Measurements from ENCODE around the gene GPR161.
A peak's percentile ranks its signal among the peaks of the same experiment; 100 is the strongest.
"Not testable (repeated sequence)": the region's sequence is repeated elsewhere in the genome, so short reads cannot be mapped to it uniquely, and the experiment has no call there.

GPR161 gene, protein sequence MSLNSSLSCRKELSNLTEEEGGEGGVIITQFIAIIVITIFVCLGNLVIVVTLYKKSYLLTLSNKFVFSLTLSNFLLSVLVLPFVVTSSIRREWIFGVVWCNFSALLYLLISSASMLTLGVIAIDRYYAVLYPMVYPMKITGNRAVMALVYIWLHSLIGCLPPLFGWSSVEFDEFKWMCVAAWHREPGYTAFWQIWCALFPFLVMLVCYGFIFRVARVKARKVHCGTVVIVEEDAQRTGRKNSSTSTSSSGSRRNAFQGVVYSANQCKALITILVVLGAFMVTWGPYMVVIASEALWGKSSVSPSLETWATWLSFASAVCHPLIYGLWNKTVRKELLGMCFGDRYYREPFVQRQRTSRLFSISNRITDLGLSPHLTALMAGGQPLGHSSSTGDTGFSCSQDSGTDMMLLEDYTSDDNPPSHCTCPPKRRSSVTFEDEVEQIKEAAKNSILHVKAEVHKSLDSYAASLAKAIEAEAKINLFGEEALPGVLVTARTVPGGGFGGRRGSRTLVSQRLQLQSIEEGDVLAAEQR

DNA sequence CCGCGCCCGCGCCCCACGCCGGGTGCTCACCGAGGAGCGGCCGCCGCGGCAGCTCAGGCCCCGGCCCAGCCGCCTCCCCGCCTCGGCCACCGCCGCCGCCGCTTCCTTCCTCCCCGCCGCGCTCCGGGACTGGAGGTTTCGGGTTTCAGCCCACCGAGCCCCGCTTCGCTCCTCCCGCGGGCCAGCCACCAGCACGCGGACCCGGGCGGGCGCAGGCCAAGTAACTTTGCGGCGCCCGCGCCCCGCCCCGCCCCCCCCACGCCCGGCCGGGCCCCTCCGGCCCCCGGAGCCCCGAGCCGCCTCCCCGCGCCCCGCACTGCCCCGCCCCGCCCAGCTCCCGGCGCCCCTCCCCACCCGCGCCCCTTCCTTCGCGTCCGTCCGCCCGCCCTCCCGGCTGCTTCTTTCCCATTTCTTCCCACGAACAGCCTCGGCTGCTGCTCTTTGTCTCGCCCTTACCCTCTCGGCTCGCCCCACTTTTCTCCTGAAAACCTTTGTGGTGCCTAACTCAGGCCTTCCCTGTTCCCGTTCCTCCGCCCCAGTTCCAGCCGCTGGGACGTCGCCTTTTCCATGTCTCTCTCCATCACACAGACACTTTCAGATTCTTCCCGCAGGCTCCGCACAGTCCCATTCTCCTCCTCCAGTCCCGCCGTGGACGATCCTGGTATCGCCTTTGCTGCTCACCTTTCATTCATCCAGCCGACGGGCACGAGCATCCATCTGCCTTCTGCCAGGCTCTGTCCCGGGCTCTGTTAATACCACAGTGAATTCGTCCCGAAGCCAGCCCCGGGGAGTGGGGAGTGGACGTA lies at the start of gene GPR161:
Gene GPR161 (minus strand): TSS at position 222 of the 806 bp plus-strand sequence. CDS start 32,080 bp downstream, outside the sequence.
- Mint-ChIP-seq H3K36me3 (ENCODE audit: low read depth) (peaks cover 3% of the 10 kb centered on the region), H3K27me3 (ENCODE audit: low read depth) (peaks cover 57% of the 10 kb centered on the region), H3K27ac (peak within 1 kb of the TSS; percentile 72), H3K9me3 (no peaks in the 10 kb centered on the region), H3K4me3 (peak within 1 kb of the TSS; percentile 92), H3K4me1 (ENCODE audit: low read depth) (peaks cover 13% of the 10 kb centered on the region)
- no peak for DNase-seq (ENCODE audit: low spot score)

DNA sequence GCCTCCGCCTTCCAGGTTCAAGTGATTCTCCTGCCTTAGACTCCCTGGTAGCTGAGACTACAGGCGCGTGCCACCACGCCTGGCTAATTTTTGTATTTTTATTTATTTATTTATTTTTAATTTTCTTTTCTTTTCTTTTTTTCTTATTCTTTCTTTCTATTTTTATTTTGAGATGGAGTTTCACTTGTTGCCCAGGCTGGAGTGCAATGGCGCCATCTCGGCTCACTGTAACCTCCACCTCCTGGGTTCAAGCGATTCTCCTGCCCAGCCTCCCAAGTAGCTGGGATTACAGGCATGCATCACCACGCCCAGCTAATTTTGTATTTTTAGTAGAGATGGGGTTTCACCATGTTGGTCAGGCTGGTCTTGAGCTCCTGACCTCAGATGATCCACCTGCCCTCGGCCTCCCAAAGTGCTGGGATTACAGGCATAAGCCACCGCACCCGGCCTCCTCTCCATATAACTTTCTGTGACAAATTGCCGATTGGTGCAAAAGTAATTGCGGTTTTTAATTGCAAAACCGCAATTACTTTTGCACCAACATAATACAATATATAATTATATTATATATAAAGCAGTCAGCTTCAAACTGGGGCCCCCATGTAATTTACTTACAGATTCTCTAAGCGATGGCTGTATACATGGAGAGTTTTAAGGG lies 44.5 kb upstream of the GPR161 start:
- not testable (repeated sequence) for DNase-seq (ENCODE audit: low spot score); H3K9me3 Mint-ChIP-seq; H3K4me3 Mint-ChIP-seq; H3K27ac Mint-ChIP-seq; H3K27me3 Mint-ChIP-seq (ENCODE audit: low read depth); H3K4me1 Mint-ChIP-seq (ENCODE audit: low read depth)
- peaks cover 16% of the 10 kb centered on the region for H3K36me3 Mint-ChIP-seq (ENCODE audit: low read depth)

DNA sequence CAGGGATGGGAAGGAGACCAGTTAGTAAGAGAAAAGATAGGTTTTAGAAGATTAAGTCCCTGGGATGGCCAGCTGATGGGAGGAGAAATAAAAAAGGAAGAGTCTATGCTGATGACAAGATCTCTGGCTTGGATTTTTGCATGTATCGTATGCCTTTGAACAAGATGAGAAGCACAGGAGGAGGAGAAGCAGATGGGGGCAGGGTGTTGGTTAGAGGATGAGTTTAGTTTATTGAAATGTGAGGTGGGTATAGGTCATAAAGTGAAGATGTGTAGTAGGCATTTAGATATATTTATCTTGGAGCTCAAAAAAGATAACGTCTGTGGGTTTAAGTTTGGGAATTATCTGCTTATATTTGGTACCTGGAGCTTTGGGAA lies 43.4 kb upstream of the GPR161 start:
- Mint-ChIP-seq H3K27ac (no peak overlapping the region), H3K4me1 (ENCODE audit: low read depth) (peaks cover 5% of the 10 kb centered on the region), H3K4me3 (no peak overlapping the region), H3K9me3 (no peaks in the 10 kb centered on the region), H3K36me3 (ENCODE audit: low read depth) (peaks cover 11% of the 10 kb centered on the region), H3K27me3 (ENCODE audit: low read depth) (no peaks in the 10 kb centered on the region)
- DNase-seq (ENCODE audit: low spot score) = no peak

DNA sequence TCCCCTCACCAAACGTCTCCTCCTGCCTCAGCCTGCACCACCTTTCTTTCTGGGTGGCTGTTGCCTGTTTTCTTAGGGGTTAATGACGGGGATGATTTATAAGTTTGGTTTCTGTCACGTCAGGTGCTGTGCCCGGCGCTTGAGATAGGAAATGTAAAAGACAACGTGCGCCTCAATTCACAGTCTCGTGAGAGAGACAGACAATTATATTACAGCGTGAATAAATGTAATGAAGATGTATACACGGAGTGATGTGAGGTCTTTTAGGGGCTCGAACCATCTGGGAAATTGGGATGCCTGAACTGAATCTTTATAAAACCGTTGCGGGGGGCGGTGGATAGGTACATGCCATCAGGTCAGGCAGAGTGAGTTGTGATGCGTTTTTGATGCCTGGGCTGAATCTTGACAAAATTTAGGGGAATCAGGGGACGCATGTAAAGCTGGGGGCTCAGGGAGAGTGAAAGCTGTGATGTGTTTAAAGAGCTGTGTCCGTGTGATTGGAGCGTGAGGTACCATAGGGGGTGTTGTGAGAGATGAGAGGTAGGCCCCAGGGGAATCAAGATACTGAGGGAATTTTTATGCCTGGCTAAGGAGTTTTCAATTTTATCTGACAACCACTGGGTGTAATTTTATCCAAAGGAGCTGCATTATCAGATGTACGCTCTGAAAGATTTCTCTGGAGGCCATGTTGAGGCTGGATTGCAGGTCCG lies 42.9 kb upstream of the GPR161 start:
- Mint-ChIP-seq H3K36me3 (ENCODE audit: low read depth) (peaks cover 5% of the 10 kb centered on the region), H3K4me1 (ENCODE audit: low read depth) (peaks cover 5% of the 10 kb centered on the region), H3K27me3 (ENCODE audit: low read depth) (peaks cover 3% of the 10 kb centered on the region), H3K4me3 (no peak overlapping the region), H3K9me3 (no peaks in the 10 kb centered on the region), H3K27ac (no peak overlapping the region)
- DNase-seq (ENCODE audit: low spot score) = no peak

DNA sequence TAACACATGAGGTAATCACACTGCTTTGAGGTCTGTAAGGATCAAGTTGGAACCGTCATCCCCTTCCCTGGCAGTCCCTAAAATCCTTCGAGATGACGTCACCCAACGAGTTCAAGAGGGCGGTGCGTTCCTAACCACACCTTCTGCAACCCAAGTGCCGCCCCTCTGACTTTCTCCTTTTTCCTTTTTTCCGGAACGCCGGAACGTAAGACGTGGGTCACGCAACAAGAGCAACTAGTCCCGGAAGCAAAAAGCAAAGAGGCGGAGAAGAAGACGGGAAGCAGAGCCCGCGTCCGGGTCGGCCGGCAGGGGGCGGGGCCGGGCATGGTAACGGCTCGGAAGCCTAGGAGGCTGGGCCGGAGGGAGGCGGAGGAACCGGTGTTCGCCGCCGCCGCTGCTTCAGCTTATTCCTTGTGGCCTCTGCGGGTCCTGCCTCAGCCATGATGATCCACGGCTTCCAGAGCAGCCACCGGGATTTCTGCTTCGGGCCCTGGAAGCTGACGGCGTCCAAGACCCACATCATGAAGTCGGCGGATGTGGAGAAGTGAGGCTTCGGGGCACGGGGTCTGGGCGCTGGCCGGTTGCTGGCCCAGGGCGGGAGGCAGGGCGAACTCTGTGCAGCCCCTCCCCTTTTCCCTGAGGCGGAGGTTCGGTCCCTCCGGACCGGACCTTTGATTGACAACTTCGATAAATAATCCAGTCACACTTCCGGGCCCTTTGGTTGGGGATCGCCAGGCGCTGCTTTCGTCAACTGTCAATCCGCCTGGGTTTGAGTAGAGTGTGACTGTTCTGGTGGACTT lies 42.1 kb upstream of the GPR161 start, which contains the start of gene TIPRL:
Gene TIPRL (plus strand): TSS at position 325 of the 800 bp plus-strand sequence. CDS start 116 bp downstream, at position 441.
- no peak within 1 kb of the TSS for H3K27ac Mint-ChIP-seq
- peaks cover 3% of the 10 kb centered on the region for H3K27me3 Mint-ChIP-seq (ENCODE audit: low read depth)
- peak; percentile 95 for DNase-seq (ENCODE audit: low spot score)
- H3K9me3 Mint-ChIP-seq = no peaks in the 10 kb centered on the region
- H3K4me1 Mint-ChIP-seq (ENCODE audit: low read depth) = peaks cover 3% of the 10 kb centered on the region
- no peak within 1 kb of the TSS for H3K4me3 Mint-ChIP-seq
- H3K36me3 Mint-ChIP-seq (ENCODE audit: low read depth) = peaks cover 2% of the 10 kb centered on the region

DNA sequence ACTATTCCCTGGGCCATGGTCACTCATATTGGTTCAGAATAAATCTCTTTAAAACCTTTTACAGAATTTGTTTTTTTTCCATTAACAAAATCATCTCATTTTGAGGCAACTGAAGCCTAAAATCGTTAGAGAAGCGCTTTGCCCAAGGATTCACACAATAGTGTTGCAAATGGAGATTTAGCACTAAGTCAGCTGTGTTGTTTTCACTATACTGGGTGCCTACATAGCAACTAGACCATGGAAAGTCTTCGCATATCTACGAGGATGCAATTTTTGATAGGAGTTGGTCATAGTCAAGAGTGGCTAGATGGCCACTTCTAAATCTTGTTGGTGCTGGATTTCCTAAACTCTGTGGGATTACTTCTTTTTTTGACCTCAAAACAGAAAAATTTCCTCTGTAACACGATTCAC lies 41.5 kb upstream of the GPR161 start:
- Mint-ChIP-seq H3K27ac (no peak overlapping the region), H3K4me3 (no peak overlapping the region), H3K9me3 (no peaks in the 10 kb centered on the region), H3K27me3 (ENCODE audit: low read depth) (peaks cover 5% of the 10 kb centered on the region), H3K4me1 (ENCODE audit: low read depth) (peaks cover 2% of the 10 kb centered on the region), H3K36me3 (ENCODE audit: low read depth) (no peaks in the 10 kb centered on the region)
- DNase-seq (ENCODE audit: low spot score) = no peak

DNA sequence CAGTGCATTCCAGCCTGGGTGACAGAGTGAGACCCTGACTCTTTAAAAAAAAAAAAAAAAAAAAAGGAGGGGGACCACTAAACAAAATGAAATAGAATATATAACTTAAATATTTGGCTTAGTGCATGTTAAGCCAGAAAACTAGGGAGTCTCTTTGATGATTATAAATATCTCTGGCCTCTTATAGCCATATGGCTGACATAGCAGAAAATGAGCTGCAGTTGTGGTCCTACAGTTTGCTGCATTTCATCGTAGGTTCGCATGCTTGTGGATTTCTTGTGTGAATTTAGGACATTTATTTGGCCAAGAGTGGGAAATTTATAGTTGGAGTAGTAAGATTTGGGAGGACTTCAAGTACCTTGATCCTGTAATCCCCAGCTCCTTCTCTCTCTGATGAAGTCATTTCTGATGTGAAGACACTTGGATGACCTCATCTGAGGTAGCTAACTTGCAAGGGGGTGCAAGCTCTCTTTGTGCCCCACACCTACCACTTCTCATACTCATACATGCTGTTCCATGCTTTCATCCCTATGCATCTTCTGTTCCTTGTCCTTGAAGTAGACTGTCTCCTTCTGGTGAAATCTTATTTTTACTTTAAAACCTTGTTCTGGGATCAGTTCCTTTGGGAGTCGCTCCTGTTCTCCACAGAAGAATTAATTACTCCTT lies 35.7 kb upstream of the GPR161 start:
- H3K4me3 Mint-ChIP-seq = no peak overlapping the region
- H3K9me3 Mint-ChIP-seq = no peaks in the 10 kb centered on the region
- no peaks in the 10 kb centered on the region for H3K4me1 Mint-ChIP-seq (ENCODE audit: low read depth)
- peaks cover 8% of the 10 kb centered on the region for H3K27me3 Mint-ChIP-seq (ENCODE audit: low read depth)
- H3K27ac Mint-ChIP-seq = no peak overlapping the region
- no peak for DNase-seq (ENCODE audit: low spot score)
- H3K36me3 Mint-ChIP-seq (ENCODE audit: low read depth) = no peaks in the 10 kb centered on the region

DNA sequence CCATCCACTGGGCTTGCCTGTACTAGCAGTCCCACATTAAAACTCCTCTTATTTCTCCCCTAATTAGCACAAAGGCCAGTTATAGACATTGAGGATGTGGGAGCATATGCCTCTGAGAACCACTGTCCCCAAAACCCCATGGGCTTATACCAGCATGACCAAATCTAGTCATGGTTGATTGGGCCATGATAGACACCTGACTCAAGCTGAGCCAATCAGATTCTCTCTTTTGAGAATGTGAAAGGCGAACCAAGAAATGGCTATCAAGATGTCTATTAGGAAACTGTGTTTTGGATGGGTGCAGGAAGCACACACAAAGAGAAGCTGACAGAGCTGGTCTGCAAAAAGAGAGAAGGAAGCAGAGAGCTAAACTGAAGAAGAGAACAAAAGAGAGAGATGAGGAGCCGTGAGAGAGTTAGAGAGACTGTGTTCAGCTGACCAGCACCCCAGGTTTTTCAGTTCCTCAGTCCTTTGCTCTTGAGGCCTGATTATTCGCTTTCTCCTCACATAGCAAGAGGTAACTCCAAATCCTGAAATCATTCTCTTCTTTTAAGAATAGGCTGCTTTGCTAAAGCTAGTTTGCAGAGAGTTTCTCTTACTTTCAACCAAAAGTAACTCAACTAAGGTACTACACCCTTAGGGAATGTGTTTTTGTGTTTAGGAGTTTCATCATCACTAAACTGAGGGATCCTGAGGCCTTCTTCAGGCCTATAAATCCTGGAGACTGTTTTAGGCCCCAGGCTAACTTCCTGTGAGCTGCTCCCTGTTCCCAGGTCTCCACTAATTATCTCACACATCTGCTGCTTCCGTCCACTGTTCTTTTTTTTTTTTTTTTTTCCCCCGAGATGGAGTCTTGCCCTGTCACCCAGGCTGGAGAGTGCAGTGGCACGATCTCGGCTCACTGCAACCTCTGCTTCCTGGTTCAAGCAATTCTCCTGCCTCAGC lies 34.1 kb upstream of the GPR161 start:
- no peak for DNase-seq (ENCODE audit: low spot score)
- Mint-ChIP-seq H3K36me3 (ENCODE audit: low read depth) (no peaks in the 10 kb centered on the region), H3K27me3 (ENCODE audit: low read depth) (peaks cover 8% of the 10 kb centered on the region), H3K4me1 (ENCODE audit: low read depth) (no peaks in the 10 kb centered on the region), H3K9me3 (no peaks in the 10 kb centered on the region), H3K4me3 (no peak overlapping the region), H3K27ac (no peak overlapping the region)

DNA sequence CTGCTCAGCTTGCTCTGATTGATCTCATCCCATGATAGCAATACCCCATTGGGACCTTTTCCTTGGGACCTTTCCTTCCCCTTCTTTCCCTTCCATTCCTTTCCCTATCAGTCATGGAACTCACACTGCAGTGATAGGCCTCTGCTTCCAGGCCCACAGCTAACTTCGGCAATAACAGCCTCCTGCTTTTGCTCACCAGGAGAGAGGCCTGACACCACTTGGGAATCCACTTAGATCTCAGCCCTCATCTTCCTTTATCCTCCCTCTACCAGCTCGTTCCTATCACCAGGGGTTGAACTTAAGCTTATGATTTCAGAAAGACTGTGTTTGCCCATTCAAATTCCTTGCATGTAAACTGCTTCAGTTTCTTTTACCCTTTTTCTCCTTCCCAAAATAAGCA lies 31.1 kb upstream of the GPR161 start:
- DNase-seq (ENCODE audit: low spot score) = no peak
- H3K9me3 Mint-ChIP-seq = no peaks in the 10 kb centered on the region
- no peak overlapping the region for H3K4me3 Mint-ChIP-seq
- H3K27me3 Mint-ChIP-seq (ENCODE audit: low read depth) = no peaks in the 10 kb centered on the region
- no peak overlapping the region for H3K27ac Mint-ChIP-seq
- H3K36me3 Mint-ChIP-seq (ENCODE audit: low read depth) = no peaks in the 10 kb centered on the region
- H3K4me1 Mint-ChIP-seq (ENCODE audit: low read depth) = no peaks in the 10 kb centered on the region

DNA sequence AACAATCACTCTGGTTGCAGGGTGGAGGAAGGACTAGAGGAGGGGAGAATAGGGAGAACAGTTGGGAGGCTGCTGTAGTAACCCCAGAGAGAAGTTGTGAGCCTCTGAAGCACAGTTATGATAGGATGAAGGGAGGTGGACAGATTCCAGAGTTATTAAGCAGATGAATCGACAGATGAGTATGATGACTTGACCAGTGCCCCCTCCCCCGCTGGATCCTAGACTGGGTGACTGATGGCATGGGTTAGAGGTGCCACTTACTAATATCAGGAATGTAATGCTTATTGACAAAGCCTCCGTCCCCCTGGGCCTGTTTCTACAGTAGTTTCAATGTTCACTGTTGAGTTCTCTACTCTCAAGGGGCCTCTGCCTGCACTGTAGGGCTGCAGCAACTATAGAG lies 28.0 kb upstream of the GPR161 start:
- Mint-ChIP-seq H3K27me3 (ENCODE audit: low read depth) (peaks cover 9% of the 10 kb centered on the region), H3K4me3 (no peak overlapping the region), H3K36me3 (ENCODE audit: low read depth) (no peaks in the 10 kb centered on the region), H3K4me1 (ENCODE audit: low read depth) (no peaks in the 10 kb centered on the region), H3K9me3 (peaks cover 12% of the 10 kb centered on the region), H3K27ac (no peak overlapping the region)
- no peak for DNase-seq (ENCODE audit: low spot score)

DNA sequence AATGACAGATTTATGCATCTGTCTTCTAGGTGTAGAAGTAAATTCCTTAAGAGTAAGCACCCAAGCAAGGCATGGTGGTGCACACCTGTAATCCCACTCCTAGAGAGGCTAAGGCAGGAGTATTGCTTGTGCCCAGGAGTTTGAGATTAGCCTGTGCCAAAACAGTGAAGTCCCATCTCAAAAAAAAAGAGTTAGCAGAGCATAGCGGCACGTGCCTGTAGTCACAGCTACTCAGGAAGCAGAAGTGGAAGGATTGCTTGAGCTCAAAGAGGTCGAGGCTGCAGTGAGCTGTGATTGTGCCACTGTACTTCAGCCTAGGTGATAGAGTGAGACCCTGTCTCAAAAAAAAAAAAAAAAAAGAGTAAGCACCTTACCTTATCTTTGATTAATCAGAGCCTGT lies 26.9 kb upstream of the GPR161 start:
- Mint-ChIP-seq H3K4me1 (ENCODE audit: low read depth) (no peaks in the 10 kb centered on the region), H3K9me3 (peaks cover 18% of the 10 kb centered on the region), H3K27ac (no peak overlapping the region), H3K4me3 (no peak overlapping the region), H3K27me3 (ENCODE audit: low read depth) (peaks cover 9% of the 10 kb centered on the region), H3K36me3 (ENCODE audit: low read depth) (peaks cover 2% of the 10 kb centered on the region)
- no peak for DNase-seq (ENCODE audit: low spot score)
